Measurements from ENCODE around the gene TDRD10.
A peak's percentile ranks its signal among the peaks of the same experiment; 100 is the strongest.
"Not testable (repeated sequence)": the region's sequence is repeated elsewhere in the genome, so short reads cannot be mapped to it uniquely, and the experiment has no call there.

TDRD10 gene

GRCh38 chr1:154479764-154480421, 22.1 kb upstream of the TDRD10 start:
- DNase-seq: peak in 1 of 4 experiments; percentile 11

DNA sequence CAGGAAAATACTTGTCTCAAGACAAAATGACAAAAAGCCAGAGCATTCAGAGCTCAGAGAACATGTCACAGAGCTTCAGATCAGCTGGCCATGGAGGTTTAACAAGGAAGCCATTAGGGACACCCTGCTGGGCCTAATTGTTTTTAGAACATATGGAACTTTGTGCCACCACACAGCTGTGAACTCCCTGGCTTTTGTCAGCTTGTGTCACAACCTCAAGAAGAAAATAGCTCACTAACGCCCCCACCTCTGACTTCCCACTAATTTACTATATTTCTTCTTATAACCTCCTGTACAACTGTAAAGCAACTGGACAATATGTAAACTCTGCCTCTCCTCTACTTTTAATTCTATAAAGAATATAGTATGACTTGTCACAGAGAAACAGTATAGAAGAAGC, 21.0 kb upstream of the TDRD10 start:
- DNase-seq: no peak

DNA sequence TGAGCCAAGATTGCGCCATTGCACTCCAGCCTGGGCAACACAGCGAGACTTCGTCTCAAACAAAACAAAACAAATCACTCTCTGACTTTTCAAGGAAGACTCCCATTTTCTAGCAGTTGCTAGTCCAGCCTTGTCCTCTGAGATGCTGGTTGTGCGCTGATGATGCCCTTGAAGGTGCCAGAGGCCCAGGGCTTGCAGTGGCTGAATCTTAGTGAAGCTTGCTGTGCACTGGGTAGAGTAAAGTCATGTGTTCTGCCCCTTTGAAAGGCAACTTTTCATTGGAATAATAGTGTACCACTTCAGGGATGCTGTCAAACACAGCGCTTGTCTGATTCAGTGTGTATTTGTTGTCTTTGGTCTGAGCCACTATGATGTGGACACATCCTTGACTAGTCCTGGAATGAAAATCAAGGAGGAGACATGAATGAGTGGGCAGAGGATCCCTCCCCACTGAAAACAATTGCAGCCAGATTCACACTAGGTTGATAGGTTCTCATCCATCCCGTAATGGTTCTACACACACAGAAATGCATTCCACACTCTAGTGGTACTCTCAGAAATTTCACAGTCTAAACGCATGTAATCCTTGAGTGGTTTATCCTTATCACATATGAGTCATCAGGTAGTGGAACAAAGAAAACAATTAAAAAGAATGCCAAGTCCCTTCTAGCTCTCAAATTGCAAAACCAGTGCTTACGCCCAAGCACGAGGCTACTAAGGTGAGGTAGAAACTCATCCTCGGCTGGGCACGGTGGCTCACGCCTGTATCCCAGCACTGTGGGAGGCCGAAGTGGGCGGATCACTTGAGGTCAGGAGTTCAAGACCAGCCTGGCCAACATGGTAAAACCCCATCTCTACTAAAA, 17.8 kb upstream of the TDRD10 start:
- DNase-seq: no peak

GRCh38 chr1:154485106-154485505, 16.9 kb upstream of the TDRD10 start:
- no peak for DNase-seq

DNA sequence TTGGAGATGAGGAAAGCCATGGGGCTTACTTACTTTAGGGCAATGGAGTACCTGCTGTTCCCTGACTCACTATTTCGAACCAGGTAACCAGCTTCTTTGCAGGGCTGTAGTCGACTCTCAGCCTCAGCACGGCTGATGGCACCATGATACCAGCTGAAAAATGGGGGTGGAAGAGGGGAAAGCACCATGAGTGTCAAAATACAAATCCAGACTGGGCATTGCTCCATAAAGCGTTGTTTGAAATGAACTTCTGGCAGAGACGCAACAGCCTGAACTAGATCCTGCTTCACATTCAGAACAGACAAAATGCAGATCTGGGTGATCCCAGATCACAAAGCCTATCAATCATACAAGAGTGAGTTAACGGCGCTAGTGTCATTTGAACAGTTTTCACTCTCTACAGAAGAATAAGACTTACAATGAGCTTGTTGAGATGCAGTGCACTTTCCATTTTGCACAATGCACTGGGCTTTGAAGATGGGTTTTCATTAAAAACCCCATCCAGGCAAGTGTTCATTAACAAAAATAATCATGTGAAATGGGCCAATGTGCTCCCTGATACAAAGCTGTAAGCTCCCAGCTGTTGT, 16.0 kb upstream of the TDRD10 start:
- no peak for DNase-seq

DNA sequence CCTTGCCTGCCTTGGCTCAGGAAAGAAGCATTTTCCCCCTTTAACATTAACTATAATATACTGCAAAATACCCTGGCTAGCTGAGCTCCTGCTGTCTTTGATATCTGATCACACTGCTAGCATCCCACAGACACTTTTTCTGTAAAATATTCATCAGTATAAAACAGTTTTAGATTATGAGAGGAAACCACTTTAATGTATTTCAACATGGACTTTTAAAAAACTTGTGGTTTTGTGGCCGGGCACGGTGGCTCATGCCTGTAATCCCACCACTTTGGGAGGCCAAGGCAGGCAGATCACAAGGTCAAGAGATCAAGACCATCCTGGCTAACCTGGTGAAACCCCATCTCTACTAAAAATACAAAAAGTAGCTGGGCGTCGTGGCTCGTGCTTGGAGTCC, 15.3 kb upstream of the TDRD10 start:
- not testable (repeated sequence) for DNase-seq

DNA sequence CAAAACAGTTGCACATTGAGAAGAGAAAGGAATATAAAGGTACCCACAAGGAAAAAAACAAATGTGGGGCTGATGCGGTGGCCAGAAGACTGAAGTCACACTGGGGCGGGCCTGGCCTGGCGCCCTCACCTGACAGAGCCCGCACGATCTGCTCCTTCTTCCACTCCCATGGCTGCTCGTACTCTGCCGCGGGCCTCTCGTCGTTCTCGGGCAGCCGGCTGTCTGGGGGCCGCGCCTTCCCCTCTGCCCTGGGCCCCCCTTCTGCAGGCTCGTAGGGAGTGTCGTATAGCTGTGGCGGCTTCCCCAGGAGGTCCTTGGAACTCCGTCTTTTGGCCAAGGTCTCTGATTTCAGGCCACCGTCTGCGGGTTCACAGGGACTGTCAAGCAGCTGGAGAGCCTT, 13.1 kb upstream of the TDRD10 start:
- no peak for DNase-seq

DNA sequence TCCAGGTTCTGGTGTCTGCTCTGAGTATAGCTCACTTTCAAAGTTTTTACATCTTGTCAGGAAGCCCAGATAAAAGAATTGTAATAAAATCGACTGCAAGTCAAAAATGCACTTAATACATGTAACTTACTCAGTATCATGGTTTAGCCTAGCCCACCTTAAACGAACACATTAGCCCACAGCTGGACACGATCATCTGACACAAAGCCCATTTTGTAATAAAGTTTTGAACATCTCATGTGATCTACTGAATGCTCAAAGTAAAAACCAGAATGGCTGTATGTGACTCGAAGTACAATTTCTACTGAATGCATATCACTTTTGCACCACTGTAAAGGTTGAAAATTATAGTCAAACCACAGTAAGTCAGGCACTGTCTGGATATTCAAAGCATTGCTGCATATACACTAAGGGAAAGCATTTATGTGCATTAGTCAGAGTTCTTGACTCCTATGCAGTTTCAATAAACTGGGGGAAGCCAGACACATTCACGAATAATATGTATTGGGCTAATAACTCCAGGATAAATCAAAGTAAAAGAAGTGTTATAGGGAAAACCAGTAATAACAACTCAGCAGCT, 12.2 kb upstream of the TDRD10 start:
- no peak for DNase-seq

DNA sequence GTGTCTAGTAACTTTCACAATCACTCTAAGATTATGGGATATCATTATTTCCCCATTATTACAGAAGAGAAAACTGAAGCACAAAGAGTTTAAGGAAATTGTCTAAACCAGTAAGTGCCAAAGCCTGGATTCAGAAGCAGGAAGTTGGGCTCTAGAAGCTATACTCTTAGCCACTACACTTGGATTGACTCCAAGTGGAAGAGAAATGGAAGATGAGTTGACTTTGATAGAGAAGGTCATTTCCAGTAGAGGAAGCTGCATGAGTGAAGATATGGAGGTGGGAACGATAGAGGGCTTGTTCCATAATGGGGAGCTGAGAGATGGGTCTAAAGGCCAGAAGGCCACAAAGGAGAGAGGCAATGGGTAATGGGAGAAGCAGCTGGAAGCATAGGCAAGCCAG, 11.7 kb upstream of the TDRD10 start:
- DNase-seq: no peak

- no peak for DNase-seq
Measured at GRCh38 chr1:154492115-154492514, 9.9 kb upstream of the TDRD10 start.

GRCh38 chr1:154493276-154493675, 8.7 kb upstream of the TDRD10 start:
- peak in 1 of 4 experiments; percentile 14 for DNase-seq

GRCh38 chr1:154495496-154496273, 6.3 kb upstream of the TDRD10 start:
- no peak for DNase-seq

DNA sequence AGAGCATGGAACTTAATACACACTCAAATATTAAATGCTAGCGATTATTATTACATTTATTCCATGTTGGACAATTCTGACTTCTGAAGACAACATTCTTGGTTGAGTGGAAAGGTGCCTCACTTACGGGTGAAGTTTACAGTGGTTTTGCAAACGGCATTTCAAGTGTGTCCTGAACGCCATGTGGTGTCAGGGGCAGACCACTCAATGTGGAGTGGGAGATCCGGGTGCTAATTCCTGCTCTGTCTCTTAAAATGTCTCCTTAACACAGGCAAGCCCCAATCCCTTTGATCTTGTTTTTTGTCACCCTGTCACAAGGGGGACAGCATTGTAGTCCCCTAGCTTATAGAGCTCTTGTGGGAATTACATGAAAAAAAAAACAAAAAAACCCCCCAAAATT, 5.6 kb upstream of the TDRD10 start:
- no peak for DNase-seq

DNA sequence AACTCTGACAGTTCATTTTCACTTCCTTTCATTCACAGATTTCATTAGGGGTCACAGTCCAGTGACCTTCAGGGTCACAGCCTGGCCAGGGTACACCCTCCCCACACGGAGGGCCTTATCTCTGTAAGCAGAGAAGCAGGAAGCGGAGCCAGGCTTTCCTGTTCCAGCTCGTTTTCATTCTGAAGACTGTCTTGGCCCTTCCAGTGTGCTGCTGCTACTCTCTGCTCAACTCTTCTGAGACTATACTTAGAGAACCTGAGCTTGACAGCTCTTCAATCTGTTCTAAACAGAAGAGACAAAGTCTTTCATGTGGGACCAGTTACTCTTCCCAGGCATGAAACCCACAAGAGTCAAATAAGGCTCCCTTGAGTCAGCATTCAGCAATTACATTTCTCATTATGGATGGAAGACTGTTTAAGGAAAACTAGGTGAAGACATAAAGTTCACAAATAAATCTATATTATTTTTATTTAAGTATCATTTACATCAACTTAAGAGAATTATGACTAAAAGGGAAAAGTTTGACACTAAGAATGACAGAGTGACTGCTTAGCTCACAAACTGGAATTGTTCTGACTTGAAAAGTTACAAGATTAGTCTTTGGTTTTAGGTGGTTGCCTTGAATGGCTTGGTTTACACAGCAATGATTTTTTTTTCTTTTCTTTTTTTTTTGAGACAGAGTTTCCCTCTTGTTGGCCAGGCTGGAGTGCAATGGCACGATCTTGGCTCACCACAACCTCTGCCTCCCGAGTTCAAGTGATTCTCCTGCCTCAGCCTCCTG, 4.8 kb upstream of the TDRD10 start:
- DNase-seq: no peak

- DNase-seq: no peak
Measured at GRCh38 chr1:154499446-154499845, 2.6 kb upstream of the TDRD10 start.

- no peak for DNase-seq
Measured at GRCh38 chr1:154500533-154500932, 1.5 kb upstream of the TDRD10 start.

GRCh38 chr1:154501423-154502065, 475 bp upstream of the TDRD10 start:
- no peak for DNase-seq

- DNase-seq: no peak
Measured at GRCh38 chr1:154502744-154503115, 711 bp downstream of the TDRD10 start.

DNA sequence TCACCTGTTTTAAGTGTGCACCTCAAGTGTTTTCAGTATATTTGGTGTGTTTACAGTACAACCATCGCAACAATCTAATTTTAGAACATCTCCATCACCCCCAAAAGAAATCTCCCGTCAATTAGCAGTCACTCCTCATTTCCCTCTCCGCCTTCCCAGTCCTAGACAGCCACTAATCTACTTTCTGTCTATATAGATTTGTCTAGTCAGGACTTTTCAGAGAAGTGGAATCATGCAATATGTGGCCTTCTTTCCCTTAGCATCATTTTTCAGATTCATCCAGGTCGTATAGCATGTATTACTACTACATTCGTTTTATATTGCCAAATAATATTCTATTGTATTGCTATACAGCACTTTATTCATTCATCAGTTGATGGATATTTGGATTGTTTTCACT, 1.9 kb downstream of the TDRD10 start:
- DNase-seq: no peak

- no peak for DNase-seq
Measured at GRCh38 chr1:154512760-154513159, 10.7 kb downstream of the TDRD10 start.

DNA sequence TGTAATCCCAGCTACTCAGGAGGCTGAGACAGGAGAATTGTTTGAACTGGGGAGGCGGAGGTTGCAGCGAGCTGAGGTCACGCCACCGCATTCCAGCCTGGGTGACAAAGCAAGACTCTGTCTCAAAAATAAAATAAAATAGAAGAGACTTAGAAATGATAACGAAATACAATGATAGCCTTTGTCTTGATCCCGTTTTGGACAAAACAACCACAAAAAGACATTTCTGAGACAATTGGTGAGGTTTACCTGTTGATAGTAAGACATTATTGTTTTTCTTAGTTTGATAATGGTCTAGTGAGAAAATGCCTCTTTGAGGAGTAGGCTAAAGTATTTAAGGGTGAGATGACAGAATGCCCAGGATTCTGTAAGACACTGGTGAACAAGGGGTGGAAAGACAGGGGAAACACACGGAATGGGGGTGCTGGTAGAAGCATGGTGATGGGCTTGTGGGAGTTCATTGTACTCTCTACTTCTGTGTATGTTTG, 12.1 kb downstream of the TDRD10 start:
- no peak for DNase-seq
